Measurements from ENCODE around the gene DENND2C. TPM values are rescaled to one million over a fixed set of nuclear protein-coding genes. Genes with fewer than 3 reads are reported as not detected.
A peak's percentile ranks its signal among the peaks of the same experiment; 100 is the strongest.

Gene DENND2C, protein sequence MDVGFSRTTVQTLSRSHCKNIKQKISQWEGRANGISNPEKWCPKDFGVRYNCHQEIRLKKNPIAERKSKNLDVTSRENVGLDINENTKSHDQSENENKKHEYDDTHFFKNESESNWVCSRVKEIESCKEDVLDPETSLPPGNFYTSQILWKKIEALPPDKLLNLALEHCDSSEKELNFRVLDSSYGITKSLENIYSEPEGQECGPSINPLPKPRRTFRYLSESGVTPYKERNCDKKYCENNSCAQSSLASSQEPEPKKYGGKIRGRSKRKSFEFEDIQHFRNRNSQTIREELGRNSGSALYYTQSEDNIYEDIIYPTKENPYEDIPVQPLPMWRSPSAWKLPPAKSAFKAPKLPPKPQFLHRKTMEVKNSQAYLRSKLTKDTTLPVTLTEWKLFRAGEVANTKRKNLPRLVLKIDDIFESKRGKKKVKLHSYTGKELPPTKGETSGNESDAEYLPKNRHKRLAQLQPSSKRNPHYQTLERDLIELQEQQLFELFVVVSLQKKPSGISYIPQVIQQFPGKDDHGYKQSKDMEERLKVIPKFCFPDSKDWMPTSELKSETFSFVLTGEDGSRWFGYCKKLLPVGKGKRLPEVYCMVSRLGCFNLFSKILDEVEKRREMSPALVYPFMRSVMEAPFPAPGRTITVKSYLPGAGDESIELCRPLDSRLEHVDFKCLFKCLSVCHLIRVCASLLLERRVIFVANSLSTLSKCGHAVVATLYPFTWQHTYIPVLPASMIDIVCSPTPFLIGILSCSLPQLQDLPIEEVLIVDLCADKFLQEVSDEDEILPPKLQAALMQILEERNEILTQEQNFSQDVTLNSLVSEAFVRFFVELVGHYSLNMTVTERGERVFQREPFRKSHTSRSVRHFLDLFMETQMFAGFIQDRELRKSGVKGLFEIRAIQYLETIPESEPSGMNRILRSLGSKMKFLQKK
- total RNA-seq: 1 to 10 TPM in 1 of 2 donors, under 1 TPM in 1; 0.35 to 2.3 TPM

- ATAC-seq (peak; percentile 63 to 70), DNase-seq (ENCODE audit: low spot score in 2 of 2) (peak in 1 of 2 donors; percentile 76)
- Mint-ChIP-seq H3K27ac (peak within 1 kb of the TSS; percentile 30 to 76), H3K9me3 (no peaks in the 10 kb centered on the region), H3K36me3 (no peaks in the 10 kb centered on the region)
Measured at GRCh38 chr1:114669562-114670082, at the start of gene DENND2C. Gene DENND2C, minus strand, starts transcription at chr1:114670049. Its CDS starts 44,065 bp downstream, at chr1:114625984.

DNA sequence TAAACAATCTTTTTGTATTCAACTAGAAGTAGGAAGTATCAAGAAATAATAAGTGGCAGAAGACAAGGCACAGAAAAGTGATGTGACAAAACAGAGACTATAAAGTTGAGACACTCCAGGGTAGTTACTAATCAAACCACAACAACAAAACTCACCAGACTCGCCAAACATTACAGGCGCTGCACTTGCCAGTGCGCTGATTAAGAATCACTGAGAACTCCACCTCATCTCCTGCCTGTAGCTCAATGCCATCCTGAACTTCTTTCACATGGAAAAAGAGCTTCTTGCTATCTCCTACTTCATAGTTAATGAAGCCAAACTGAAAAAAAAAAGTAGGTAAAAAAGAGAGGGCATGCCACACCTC is 49.6 kb upstream of the DENND2C start:
- DNase-seq (ENCODE audit: low spot score in 2 of 2) (no peak), ATAC-seq (no peak)
- peaks cover 28 to 59% of the 10 kb centered on the region in 2 donors for H3K36me3 Mint-ChIP-seq
- H3K27ac Mint-ChIP-seq: no peak overlapping the region
- no peaks in the 10 kb centered on the region for H3K9me3 Mint-ChIP-seq

- no peaks in the 10 kb centered on the region for H3K9me3 Mint-ChIP-seq
- DNase-seq (ENCODE audit: low spot score in 2 of 2) (no peak), ATAC-seq (no peak)
- peaks cover 28 to 53% of the 10 kb centered on the region in 2 donors for H3K36me3 Mint-ChIP-seq
- peak overlapping the region; percentile 30 to 65 for H3K27ac Mint-ChIP-seq
Measured at GRCh38 chr1:114718661-114719423, 49.0 kb upstream of the DENND2C start.

GRCh38 chr1:114716304-114717170 is 46.7 kb upstream of the DENND2C start, which contains the start of gene NRAS:
Gene NRAS, minus strand, starts transcription at chr1:114716771. Its CDS starts 611 bp downstream, at chr1:114716160.
- H3K9me3 Mint-ChIP-seq: no peaks in the 10 kb centered on the region
- ATAC-seq (peak; percentile 97 to 98), DNase-seq (ENCODE audit: low spot score in 2 of 2) (peak; percentile 92 to 93)
- H3K36me3 Mint-ChIP-seq: peaks cover 28 to 45% of the 10 kb centered on the region in 2 donors
- H3K27ac Mint-ChIP-seq: peak within 1 kb of the TSS; percentile 98 to 100

DNA sequence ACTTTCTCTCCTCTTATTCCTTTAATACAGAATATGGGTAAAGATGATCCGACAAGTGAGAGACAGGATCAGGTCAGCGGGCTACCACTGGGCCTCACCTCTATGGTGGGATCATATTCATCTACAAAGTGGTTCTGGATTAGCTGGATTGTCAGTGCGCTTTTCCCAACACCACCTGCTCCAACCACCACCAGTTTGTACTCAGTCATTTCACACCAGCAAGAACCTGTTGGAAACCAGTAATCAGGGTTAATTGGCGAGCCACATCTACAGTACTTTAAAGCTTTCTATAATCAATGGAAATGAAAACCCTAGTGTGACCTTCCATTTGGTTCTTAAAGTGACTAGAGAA is 46.1 kb upstream of the DENND2C start:
- no peak for DNase-seq (ENCODE audit: low spot score in 2 of 2)
- Mint-ChIP-seq H3K9me3 (no peaks in the 10 kb centered on the region), H3K27ac (peak overlapping the region; percentile 98 to 100), H3K36me3 (peaks cover 28 to 40% of the 10 kb centered on the region in 2 donors)
- peak in 1 of 2 donors; percentile 1 for ATAC-seq

DNA sequence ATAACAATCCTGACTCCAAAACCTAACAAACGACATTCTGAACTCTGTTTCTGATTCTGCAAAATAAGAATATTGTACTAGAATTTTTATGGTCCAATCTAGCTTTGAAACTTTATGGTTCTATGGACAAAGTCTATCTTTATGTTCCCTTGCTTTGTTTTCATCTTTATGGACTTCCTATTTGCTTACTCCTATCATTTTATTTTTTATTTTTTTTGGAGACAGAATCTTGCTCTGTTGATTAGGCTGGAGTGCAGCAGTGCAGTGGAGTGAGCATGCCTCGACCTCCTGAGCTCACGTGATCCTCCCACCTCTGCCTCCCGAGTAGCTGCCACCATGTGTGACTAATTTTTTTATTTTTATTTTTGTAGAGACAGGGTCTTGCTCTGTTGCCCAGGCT is 43.1 kb upstream of the DENND2C start:
- Mint-ChIP-seq H3K9me3 (no peaks in the 10 kb centered on the region), H3K36me3 (peaks cover 12 to 25% of the 10 kb centered on the region in 2 donors), H3K27ac (no peak overlapping the region)
- DNase-seq (ENCODE audit: low spot score in 2 of 2) (no peak), ATAC-seq (no peak)

DNA sequence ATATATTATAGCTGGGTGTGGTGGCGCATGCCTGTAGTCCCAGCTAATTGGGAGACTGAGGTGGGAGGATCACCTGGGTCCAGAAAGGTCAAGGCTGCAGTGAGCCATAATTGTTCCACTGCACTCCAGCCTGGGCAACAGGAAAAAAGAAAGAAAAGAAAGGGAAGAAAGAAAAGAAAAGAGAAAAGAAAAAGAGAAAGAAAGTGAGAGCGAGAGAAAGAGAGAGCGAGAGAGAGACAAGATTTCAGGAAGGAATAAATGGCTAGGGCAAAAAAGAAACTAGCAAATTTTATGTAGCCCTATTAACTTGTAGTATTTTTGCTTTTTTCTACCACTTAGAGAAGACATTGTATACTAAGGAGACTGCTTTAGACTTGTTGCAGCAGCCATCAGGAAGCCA is 40.5 kb upstream of the DENND2C start:
- no peak for ATAC-seq
- Mint-ChIP-seq H3K36me3 (peaks cover 4 to 15% of the 10 kb centered on the region in 2 donors), H3K27ac (no peak overlapping the region), H3K9me3 (no peaks in the 10 kb centered on the region)
- no peak for DNase-seq (ENCODE audit: low spot score in 2 of 2)

- no peak for ATAC-seq
- H3K9me3 Mint-ChIP-seq: no peaks in the 10 kb centered on the region
- no peak for DNase-seq (ENCODE audit: low spot score in 2 of 2)
- H3K36me3 Mint-ChIP-seq: peaks cover 4 to 15% of the 10 kb centered on the region in 2 donors
- peak overlapping the region in 1 of 2 donors; percentile 83 for H3K27ac Mint-ChIP-seq
Measured at GRCh38 chr1:114707604-114708003, 37.8 kb upstream of the DENND2C start.

GRCh38 chr1:114703242-114703641 is 33.4 kb upstream of the DENND2C start:
- H3K36me3 Mint-ChIP-seq: peaks cover 4 to 7% of the 10 kb centered on the region in 2 donors
- DNase-seq (ENCODE audit: low spot score in 2 of 2): no peak
- H3K9me3 Mint-ChIP-seq: no peaks in the 10 kb centered on the region
- no peak overlapping the region for H3K27ac Mint-ChIP-seq
- ATAC-seq: no peak

DNA sequence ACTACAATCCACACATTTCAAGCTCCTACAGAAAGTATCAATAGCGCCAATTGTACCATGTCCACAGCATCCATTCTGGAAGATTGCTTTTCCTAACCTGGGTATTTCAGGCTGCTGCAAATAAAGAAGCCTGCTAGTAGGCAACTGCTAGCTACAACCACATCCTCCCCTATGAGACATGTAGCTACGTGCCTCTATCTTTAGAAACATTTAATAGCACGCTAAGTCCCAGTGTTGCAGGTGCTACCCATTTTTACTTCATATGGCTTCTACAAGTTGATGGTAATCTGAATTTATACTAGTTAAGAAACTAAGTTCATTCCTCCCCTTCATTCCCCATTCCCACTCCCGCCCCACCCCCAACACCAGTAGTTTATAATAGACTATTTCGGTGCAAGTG is 32.9 kb upstream of the DENND2C start:
- peaks cover 4 to 5% of the 10 kb centered on the region in 2 donors for H3K36me3 Mint-ChIP-seq
- no peaks in the 10 kb centered on the region for H3K9me3 Mint-ChIP-seq
- ATAC-seq (no peak), DNase-seq (ENCODE audit: low spot score in 2 of 2) (no peak)
- H3K27ac Mint-ChIP-seq: no peak overlapping the region

- DNase-seq (ENCODE audit: low spot score in 2 of 2) (no peak), ATAC-seq (no peak)
- H3K9me3 Mint-ChIP-seq: no peaks in the 10 kb centered on the region
- H3K36me3 Mint-ChIP-seq: no peaks in the 10 kb centered on the region
- H3K27ac Mint-ChIP-seq: no peak overlapping the region
Measured at GRCh38 chr1:114701931-114702330, 32.1 kb upstream of the DENND2C start.

DNA sequence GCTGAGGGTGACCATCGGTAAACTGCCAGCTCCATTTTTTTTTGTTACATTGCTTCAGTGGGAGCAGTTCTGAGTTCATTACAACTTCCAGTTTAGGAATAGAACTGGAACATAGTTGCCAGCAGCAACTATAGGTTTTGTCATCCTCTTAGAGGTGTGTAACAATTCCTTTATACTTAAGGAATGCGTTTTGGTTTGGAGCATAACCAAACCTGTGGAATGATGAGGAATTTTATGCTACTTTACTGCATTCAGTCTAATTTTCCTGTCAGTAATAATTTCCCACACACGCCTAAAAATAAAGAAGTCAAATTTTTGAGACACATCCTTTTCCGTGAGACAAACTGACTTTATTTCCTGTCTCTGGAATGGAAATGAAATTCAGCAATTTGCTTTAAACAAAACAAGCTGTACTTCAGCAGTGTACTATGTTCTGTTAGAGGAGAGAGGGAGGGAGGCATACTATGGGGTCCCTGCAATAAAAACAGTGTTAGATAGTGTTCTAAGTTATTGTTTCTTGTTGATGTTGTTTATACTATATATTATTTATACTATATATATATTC is 30.3 kb upstream of the DENND2C start:
- Mint-ChIP-seq H3K36me3 (no peaks in the 10 kb centered on the region), H3K27ac (no peak overlapping the region), H3K9me3 (no peaks in the 10 kb centered on the region)
- ATAC-seq (no peak), DNase-seq (ENCODE audit: low spot score in 2 of 2) (no peak)

DNA sequence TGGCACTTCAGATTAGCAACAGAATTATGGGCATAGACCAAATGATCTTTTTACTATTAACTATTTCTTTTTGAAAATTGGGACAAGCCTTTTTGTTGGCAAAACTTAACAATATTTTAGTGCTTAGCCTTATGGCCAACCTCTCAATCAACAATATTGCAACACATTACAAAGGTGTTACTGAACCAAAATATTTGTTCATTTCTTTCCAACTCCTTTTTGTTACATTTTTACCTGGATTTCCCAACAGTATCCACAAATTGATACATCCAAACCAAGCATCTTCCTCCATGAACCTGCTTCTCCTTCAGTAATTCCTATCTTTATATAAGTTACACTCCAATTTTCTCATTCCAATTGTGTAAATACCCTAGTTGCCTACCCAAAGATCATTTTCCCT is 27.0 kb upstream of the DENND2C start:
- Mint-ChIP-seq H3K36me3 (no peaks in the 10 kb centered on the region), H3K9me3 (no peaks in the 10 kb centered on the region), H3K27ac (no peak overlapping the region)
- DNase-seq (ENCODE audit: low spot score in 2 of 2): no peak
- ATAC-seq: no peak

DNA sequence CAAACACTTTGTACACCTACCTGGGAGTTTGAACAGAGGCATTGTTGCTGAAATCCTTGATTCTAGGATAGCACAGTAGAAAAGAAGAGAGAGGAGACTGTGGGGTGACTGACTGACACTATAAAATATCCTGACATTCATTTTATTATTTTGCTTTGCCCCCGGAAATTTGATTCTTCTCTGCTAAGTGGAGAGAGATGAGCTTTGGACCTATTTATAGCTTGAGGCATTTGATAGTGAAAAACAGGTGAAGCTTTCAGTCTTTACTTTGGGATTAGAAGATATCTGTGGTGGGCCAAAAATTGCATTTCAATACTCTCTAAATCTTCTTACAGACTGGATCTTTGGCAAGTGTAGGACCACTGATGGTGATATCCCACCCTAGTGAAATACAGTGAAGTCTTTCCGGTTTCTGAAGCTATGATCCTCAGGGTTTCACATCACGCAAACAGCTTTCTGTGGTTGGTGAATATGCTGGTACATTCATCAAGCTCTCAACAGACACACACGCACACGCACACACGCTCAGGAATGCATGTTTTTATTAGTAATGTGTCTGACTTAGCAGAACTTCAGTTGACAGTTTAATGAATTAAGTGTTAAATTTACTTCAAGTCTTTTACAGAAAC is 25.7 kb upstream of the DENND2C start, which contains the start of gene AMPD1:
Gene AMPD1 (minus strand): TSS at position 117 of the 629 bp plus-strand sequence. CDS start 75 bp downstream, at position 42.
- Mint-ChIP-seq H3K27ac (no peak within 1 kb of the TSS), H3K36me3 (no peaks in the 10 kb centered on the region), H3K9me3 (no peaks in the 10 kb centered on the region)
- no peak for ATAC-seq
- DNase-seq (ENCODE audit: low spot score in 2 of 2): no peak

All from activated naive CD4-positive, alpha-beta T cell treated with anti-CD3 and anti-CD28 coated beads, Interleukin-2, amount 50 U/mL, for 72 hours (primary cell).